Measurements from ENCODE around the gene SMIM1.

Gene SMIM1

GRCh38 chr1:3821447-3821846, 48.9 kb downstream of the SMIM1 start:
- Histone ChIP-seq H2BK12ac (ENCODE audit: low read length in 2 of 2) (no peak overlapping the region), H3K4ac (ENCODE audit: low read depth in 1 of 2, low read length in 2 of 2) (no peak overlapping the region), H2BK5ac (ENCODE audit: low read depth, low read length, poor library complexity, severe bottlenecking) (no peak overlapping the region), H3K4me2 (ENCODE audit: low read length, poor library complexity, severe bottlenecking) (no peak overlapping the region), H3K9ac (ENCODE audit: low read length) (no peak overlapping the region), H4K91ac (ENCODE audit: low read length) (no peak overlapping the region), H3K9me3 (ENCODE audit: control insufficient read depth, low read length) (no peaks in the 10 kb centered on the region), H4K8ac (ENCODE audit: low read length) (no peak overlapping the region), H2BK120ac (ENCODE audit: low read depth, low read length) (no peak overlapping the region), H2BK15ac (ENCODE audit: low read depth, poor library complexity, severe bottlenecking) (no peak overlapping the region), H3K27me3 (ENCODE audit: control insufficient read depth in 1 of 2, insufficient read depth in 1 of 2, low read length in 2 of 2) (no peaks in the 10 kb centered on the region), H3K36me3 (ENCODE audit: control insufficient read depth in 1 of 2, insufficient read depth in 2 of 2, low read depth in 1 of 2, low read length in 2 of 2) (peaks cover 74 to 82% of the 10 kb centered on the region in 2 experiments), H3K27ac (ENCODE audit: low read length, poor library complexity, severe bottlenecking) (no peak overlapping the region), H3K79me1 (replicated peaks; ENCODE audit: low read length, poor library complexity, severe bottlenecking) (peaks cover 1% of the 10 kb centered on the region), H3K18ac (ENCODE audit: low read depth in 1 of 2, low read length in 2 of 2) (no peak overlapping the region), H2AFZ (ENCODE audit: low read depth, low read length) (no peak overlapping the region), H3K4me1 (ENCODE audit: control insufficient read depth, insufficient read depth, low read depth, low read length) (peaks cover 15% of the 10 kb centered on the region), H3K14ac (ENCODE audit: low read length in 2 of 2) (no peak overlapping the region), H3K4me3 (ENCODE audit: insufficient read depth in 1 of 2, low read depth in 1 of 2, low read length in 2 of 2) (no peak overlapping the region), H2AK5ac (ENCODE audit: low read length, severe bottlenecking) (no peak overlapping the region), H3K23ac (ENCODE audit: low read length in 2 of 2) (no peak overlapping the region)
- no peak for DNase-seq
- 93% methylated on average over 13 of the region's 13 CpGs for WGBS

DNA sequence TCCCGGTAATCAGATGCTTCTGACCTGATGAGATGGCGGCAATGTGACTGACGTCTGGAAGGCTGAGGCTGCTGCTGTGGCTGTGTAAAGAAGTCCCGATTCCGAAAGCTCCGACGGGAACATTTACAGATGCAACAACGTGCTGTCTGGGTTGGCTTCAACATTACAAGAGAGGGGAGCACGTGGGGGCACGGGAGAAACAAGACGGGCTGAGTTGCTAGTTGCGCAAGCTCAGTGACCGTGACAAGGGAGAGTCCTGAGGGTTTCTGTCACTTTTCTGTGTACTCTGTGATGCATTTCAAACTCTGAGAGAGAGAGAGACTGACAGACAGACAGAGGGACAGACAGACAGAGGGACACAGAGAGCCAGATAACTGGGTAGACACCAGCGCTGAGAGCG, 49.4 kb downstream of the SMIM1 start:
- Histone ChIP-seq H3K9ac (ENCODE audit: low read length) (no peak overlapping the region), H3K27me3 (ENCODE audit: control insufficient read depth in 1 of 2, insufficient read depth in 1 of 2, low read length in 2 of 2) (no peaks in the 10 kb centered on the region), H3K4me2 (ENCODE audit: low read length, poor library complexity, severe bottlenecking) (no peak overlapping the region), H2BK120ac (ENCODE audit: low read depth, low read length) (no peak overlapping the region), H3K4me1 (ENCODE audit: control insufficient read depth, insufficient read depth, low read depth, low read length) (peaks cover 15% of the 10 kb centered on the region), H3K9me3 (ENCODE audit: control insufficient read depth, low read length) (no peaks in the 10 kb centered on the region), H2BK5ac (ENCODE audit: low read depth, low read length, poor library complexity, severe bottlenecking) (no peak overlapping the region), H3K14ac (ENCODE audit: low read length in 2 of 2) (no peak overlapping the region), H3K4me3 (ENCODE audit: insufficient read depth in 1 of 2, low read depth in 1 of 2, low read length in 2 of 2) (no peak overlapping the region), H2BK15ac (ENCODE audit: low read depth, poor library complexity, severe bottlenecking) (no peak overlapping the region), H3K27ac (ENCODE audit: low read length, poor library complexity, severe bottlenecking) (no peak overlapping the region), H4K91ac (ENCODE audit: low read length) (no peak overlapping the region), H3K79me1 (replicated peaks; ENCODE audit: low read length, poor library complexity, severe bottlenecking) (peaks cover 1% of the 10 kb centered on the region), H2AFZ (ENCODE audit: low read depth, low read length) (no peak overlapping the region), H3K4ac (ENCODE audit: low read depth in 1 of 2, low read length in 2 of 2) (no peak overlapping the region), H4K8ac (ENCODE audit: low read length) (no peak overlapping the region), H3K23ac (ENCODE audit: low read length in 2 of 2) (no peak overlapping the region), H3K36me3 (ENCODE audit: control insufficient read depth in 1 of 2, insufficient read depth in 2 of 2, low read depth in 1 of 2, low read length in 2 of 2) (peaks cover 74 to 84% of the 10 kb centered on the region in 2 experiments), H3K18ac (ENCODE audit: low read depth in 1 of 2, low read length in 2 of 2) (no peak overlapping the region), H2BK12ac (ENCODE audit: low read length in 2 of 2) (no peak overlapping the region), H2AK5ac (ENCODE audit: low read length, severe bottlenecking) (no peak overlapping the region)
- no peak for DNase-seq
- 97% methylated on average over 15 of the region's 15 CpGs for WGBS

DNA sequence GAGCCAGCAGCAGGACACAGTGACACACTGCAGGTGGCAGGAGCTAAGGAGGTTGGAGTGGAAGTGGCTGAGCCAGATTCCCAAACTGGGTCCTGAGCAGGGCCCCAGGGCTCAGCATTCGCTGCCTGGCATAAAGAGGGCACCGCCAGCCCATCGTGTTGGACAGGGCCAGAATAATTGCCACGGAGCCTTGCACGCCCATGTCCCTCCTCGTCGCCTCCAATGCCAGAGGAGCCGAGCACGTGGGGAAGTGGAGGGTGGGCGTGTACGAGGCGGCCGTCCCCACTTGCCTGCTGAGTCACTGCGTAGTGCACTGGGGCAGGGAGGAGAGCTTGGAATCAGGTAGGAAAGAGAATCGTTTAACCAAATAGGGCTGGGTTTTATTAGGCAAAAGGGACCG, 49.9 kb downstream of the SMIM1 start:
- Histone ChIP-seq H3K4me1 (ENCODE audit: control insufficient read depth, insufficient read depth, low read depth, low read length) (peaks cover 15% of the 10 kb centered on the region), H4K91ac (ENCODE audit: low read length) (no peak overlapping the region), H3K36me3 (ENCODE audit: control insufficient read depth in 1 of 2, insufficient read depth in 2 of 2, low read depth in 1 of 2, low read length in 2 of 2) (peaks cover 75 to 89% of the 10 kb centered on the region in 2 experiments), H3K14ac (ENCODE audit: low read length in 2 of 2) (no peak overlapping the region), H2AFZ (ENCODE audit: low read depth, low read length) (no peak overlapping the region), H3K79me1 (replicated peaks; ENCODE audit: low read length, poor library complexity, severe bottlenecking) (peaks cover 1% of the 10 kb centered on the region), H3K27me3 (ENCODE audit: control insufficient read depth in 1 of 2, insufficient read depth in 1 of 2, low read length in 2 of 2) (no peaks in the 10 kb centered on the region), H3K9me3 (ENCODE audit: control insufficient read depth, low read length) (no peaks in the 10 kb centered on the region), H3K4me3 (ENCODE audit: insufficient read depth in 1 of 2, low read depth in 1 of 2, low read length in 2 of 2) (no peak overlapping the region), H2AK5ac (ENCODE audit: low read length, severe bottlenecking) (no peak overlapping the region), H3K27ac (ENCODE audit: low read length, poor library complexity, severe bottlenecking) (no peak overlapping the region), H2BK12ac (ENCODE audit: low read length in 2 of 2) (no peak overlapping the region), H2BK5ac (ENCODE audit: low read depth, low read length, poor library complexity, severe bottlenecking) (no peak overlapping the region), H3K23ac (ENCODE audit: low read length in 2 of 2) (no peak overlapping the region), H4K8ac (ENCODE audit: low read length) (no peak overlapping the region), H3K4me2 (ENCODE audit: low read length, poor library complexity, severe bottlenecking) (no peak overlapping the region), H3K9ac (ENCODE audit: low read length) (no peak overlapping the region), H3K4ac (ENCODE audit: low read depth in 1 of 2, low read length in 2 of 2) (no peak overlapping the region), H2BK120ac (ENCODE audit: low read depth, low read length) (no peak overlapping the region), H2BK15ac (ENCODE audit: low read depth, poor library complexity, severe bottlenecking) (no peak overlapping the region), H3K18ac (ENCODE audit: low read depth in 1 of 2, low read length in 2 of 2) (no peak overlapping the region)
- 92% methylated on average over 16 of the region's 16 CpGs for WGBS
- DNase-seq = no peak

DNA sequence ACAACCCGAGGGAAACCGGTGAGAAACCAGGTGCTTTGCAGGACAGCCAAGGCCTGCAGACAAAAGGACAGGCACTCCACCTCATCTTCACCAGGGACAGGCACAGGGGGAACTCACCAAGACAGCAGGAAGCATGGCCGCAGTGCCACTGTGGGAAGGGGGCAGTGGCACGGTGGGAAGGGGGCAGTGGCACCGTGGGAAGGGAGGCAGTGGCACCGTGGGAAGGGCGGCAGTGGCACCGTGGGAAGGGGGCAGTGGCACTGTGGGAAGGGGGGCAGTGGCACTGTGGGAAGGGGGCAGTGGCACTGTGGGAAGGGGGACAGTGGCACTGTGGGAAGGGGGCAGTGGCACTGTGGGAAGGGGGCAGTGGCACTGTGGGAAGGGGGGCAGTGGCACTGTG, 52.1 kb downstream of the SMIM1 start:
- Histone ChIP-seq H3K9ac (ENCODE audit: low read length) (no peak overlapping the region), H3K4me1 (ENCODE audit: control insufficient read depth, insufficient read depth, low read depth, low read length) (peaks cover 20% of the 10 kb centered on the region), H2BK5ac (ENCODE audit: low read depth, low read length, poor library complexity, severe bottlenecking) (no peak overlapping the region), H3K4me3 (ENCODE audit: insufficient read depth in 1 of 2, low read depth in 1 of 2, low read length in 2 of 2) (no peak overlapping the region), H3K18ac (ENCODE audit: low read depth in 1 of 2, low read length in 2 of 2) (no peak overlapping the region), H3K23ac (ENCODE audit: low read length in 2 of 2) (no peak overlapping the region), H3K27me3 (ENCODE audit: control insufficient read depth in 1 of 2, insufficient read depth in 1 of 2, low read length in 2 of 2) (no peaks in the 10 kb centered on the region), H4K91ac (ENCODE audit: low read length) (no peak overlapping the region), H2BK12ac (ENCODE audit: low read length in 2 of 2) (no peak overlapping the region), H2AFZ (ENCODE audit: low read depth, low read length) (no peak overlapping the region), H2BK15ac (ENCODE audit: low read depth, poor library complexity, severe bottlenecking) (no peak overlapping the region), H2BK120ac (ENCODE audit: low read depth, low read length) (no peak overlapping the region), H3K79me1 (replicated peaks; ENCODE audit: low read length, poor library complexity, severe bottlenecking) (no peaks in the 10 kb centered on the region), H3K36me3 (ENCODE audit: control insufficient read depth in 1 of 2, insufficient read depth in 2 of 2, low read depth in 1 of 2, low read length in 2 of 2) (peaks cover 77 to 94% of the 10 kb centered on the region in 2 experiments), H3K14ac (ENCODE audit: low read length in 2 of 2) (no peak overlapping the region), H4K8ac (ENCODE audit: low read length) (no peak overlapping the region), H3K9me3 (ENCODE audit: control insufficient read depth, low read length) (no peaks in the 10 kb centered on the region), H3K27ac (ENCODE audit: low read length, poor library complexity, severe bottlenecking) (no peak overlapping the region), H3K4ac (ENCODE audit: low read depth in 1 of 2, low read length in 2 of 2) (no peak overlapping the region), H3K4me2 (ENCODE audit: low read length, poor library complexity, severe bottlenecking) (no peak overlapping the region), H2AK5ac (ENCODE audit: low read length, severe bottlenecking) (no peak overlapping the region)
- 92% methylated on average over 8 of the region's 8 CpGs for WGBS
- no peak for DNase-seq

All from mesenchymal stem cell (in vitro differentiated cells and primary cell).